Medulla oblongata (tissue), 1 donor: ENCODE results near the gene PIANP.
A peak's percentile ranks its signal among the peaks of the same experiment; 100 is the strongest.

Experiments used
- DNase-seq: peaks from one replicate; pipeline ENCODE4 v3.0.0-alpha.2; 2015; ENCODE audit errors: extremely low spot score

Gene PIANP

GRCh38 chr12:6667559-6668210 lies 32.9 kb downstream of the PIANP start:
- DNase-seq: no peak

DNA sequence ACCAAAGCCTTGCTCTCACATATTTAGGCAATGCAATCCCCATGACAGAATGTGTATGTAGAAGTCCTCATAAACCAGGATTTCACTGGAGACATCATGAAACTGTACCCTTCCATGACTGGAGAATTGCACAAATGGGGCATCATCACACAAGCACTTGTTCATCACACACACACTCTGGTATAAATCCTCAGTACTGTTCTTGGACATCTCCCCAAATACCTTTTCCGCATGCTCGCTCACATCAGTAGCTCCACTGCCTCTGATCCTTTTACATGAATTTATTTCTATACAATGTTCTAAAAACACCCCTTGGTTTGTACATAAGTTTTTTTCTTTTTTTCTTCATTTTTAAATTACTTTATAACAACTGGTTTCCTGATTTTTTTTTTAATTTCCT lies 34.4 kb downstream of the PIANP start:
- DNase-seq: no peak

DNA sequence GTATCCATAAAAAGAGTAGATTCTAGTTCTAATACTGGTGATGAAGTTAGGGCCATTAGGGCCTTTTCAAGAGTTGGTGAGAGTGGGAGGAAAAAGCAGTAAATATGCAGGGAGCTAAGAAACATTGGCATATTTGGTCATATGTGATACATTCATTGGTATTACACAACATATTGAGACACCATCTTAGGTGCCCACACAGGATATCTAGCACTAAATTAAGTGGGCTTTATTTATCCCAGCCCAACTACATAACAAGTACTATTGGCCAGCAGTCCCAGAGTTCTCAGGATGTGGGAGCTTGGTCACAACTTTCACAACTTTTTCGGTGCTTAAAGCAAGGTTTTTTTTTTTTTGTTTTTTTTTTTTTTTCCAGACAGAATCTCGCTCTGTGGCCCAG lies 35.7 kb downstream of the PIANP start:
- DNase-seq: no peak

GRCh38 chr12:6662906-6663742 lies 37.5 kb downstream of the PIANP start, which contains the start of gene ING4:
Gene ING4 (minus strand): TSS chr12:6663119. CDS start chr12:6663101, 18 bp downstream.
- DNase-seq: peak; percentile 100

DNA sequence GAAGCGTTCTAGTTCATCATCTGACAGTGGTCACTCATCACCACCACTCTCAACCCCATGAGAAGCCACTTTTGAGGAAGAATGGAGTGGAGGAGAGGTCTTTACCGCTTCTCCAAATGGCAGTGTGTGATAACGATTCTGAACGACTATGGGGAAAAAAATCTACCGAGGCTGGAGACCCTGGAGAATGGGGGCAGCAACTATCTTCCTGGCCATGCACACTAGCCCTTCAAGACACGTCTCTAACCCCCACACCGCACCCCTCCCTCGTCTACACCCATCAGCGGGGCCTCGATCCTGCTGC lies 38.1 kb downstream of the PIANP start:
- DNase-seq: peak; percentile 13

DNA sequence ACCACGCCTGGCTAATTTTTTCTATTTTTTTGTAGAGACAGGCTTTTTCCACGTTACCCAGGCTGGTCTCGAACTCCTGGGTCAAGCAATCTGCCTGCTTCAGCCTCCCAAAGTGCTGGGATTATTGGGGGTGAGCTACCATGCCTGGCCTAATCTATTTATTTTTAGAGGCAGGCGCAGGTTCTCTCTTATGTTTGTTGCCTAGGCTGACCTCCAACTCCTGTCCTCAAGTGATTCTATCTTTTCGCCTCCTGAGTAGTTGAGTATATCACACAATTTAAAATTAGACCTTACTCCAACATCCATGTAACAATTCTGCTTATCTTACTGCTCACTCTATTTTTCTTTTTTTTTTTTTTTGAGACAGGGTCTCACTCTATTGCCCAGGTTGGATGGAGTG lies 46.6 kb downstream of the PIANP start:
- DNase-seq: no peak

- no peak for DNase-seq
Observed at GRCh38 chr12:6653342-6653741, 47.3 kb downstream of the PIANP start.

DNA sequence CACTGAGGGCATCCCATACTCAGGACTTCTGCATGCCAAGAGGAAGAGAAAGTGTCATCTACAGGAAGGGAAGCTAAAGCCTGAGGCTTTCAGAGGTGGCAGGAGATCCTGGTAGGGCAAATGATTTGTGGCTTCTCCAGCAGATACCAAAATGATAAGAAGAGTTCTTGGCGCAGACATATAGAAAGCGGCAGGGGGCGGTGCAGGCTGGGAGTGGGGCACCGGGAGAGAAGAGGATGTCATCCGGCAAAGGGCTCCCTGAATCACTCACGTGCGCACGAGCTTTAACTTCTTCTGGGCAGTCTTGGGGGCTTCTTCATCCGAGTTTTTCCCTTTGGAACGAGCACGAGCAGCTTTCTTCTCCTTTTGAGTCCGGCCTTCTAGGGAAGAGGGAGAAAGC lies 48.2 kb downstream of the PIANP start:
- DNase-seq: no peak

- DNase-seq: no peak
Observed at GRCh38 chr12:6650832-6651231, 49.8 kb downstream of the PIANP start.

GRCh38 chr12:6647083-6647604 lies 53.5 kb downstream of the PIANP start, which contains the start of gene ACRBP:
Gene ACRBP (minus strand): TSS chr12:6647432. CDS start chr12:6647366, 66 bp downstream.
- DNase-seq: peak; percentile 85

DNA sequence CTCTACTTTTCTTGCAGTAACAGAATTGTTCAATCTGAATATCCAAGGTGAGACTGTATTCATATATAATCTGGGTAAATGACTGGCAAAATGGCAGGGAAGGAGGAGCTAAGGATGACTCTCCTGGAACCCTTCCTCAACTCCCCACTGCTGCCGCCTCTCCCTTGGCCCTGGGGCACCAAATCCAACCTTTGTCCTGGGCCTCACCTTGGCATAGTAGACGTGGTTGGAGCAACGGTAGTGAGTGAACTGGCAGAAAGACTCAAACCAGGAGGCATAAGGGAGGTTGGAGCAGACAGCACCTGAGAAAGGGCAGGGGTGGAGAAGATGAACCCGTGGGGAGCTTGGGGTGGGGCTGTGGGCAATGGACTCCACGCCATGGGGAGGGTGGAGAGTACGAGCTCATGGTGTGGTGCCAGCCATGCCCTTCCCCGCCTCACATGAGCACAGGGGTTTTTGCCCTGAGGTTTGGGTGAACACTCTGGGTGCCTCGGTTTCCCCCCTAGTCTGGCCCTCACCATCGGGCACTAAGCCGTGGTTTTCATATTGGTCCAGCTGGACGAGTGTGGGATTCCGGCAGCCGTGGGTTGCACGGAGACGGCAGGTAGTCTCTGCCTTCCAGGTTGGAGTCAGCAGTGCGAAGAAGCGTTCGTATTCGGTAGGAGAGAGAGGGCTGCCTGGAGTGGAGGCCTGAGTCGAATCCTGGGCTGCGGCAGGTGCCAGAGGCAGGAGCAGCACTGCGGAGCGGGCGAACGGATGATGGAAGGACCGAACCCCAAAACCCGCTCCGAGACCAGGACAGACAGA lies 54.1 kb downstream of the PIANP start:
- DNase-seq: no peak

DNA sequence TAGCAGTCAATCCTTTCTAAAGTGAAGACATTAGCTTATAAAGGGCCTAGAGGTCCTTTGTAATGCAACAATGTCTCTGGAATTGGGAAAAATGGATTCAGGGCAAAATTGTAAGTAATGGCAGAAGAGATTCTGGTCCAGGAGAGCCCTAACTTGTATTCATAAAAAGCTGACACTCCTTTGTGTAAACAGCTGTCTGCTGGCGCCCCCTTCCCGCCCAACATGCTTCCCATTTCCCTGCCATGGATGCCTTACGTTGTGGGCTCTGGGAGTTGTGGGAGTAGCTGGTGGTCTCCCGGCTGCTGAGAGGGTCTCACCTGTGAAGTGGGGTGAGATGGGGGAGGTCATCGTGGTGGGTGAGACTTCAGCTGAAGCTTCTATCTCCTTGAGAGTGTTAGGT lies 55.7 kb downstream of the PIANP start:
- DNase-seq: peak; percentile 63

- peak; percentile 81 for DNase-seq
Observed at GRCh38 chr12:6644257-6644596, 56.4 kb downstream of the PIANP start.
